Endothelial cell of umbilical vein (primary cell): ENCODE data around the gene NFU1. TPM values are rescaled to one million over a fixed set of nuclear protein-coding genes. Genes with fewer than 3 reads are reported as not detected.

ENCODE experiments used
- BruUV-seq: library from RNA; stranded (reverse); fragments of 400-500 nt; replicated peaks from 2 replicates; lab custom pipeline; 2021; lab: Mats Ljungman, UMichigan
- CTCF ChIA-PET: fragments of 300-600, 350-600 bp; sonication (Branson Sonifier 250); formaldehyde crosslinking; loops from one replicate; lab custom pipeline; 2021; ENCODE audit warnings: antibody characterized with exemption, inconsistent platforms; lab: Charles Lee
- POLR2A ChIA-PET: fragments of 300-600, 350-600 bp; sonication (Branson Sonifier 250); formaldehyde crosslinking; loops from one replicate; lab custom pipeline; 2021; ENCODE audit warnings: antibody characterized with exemption, inconsistent platforms; lab: Charles Lee
- DNase-seq: peaks from one replicate; pipeline ENCODE4 v3.0.0-alpha.2; 2011; ENCODE audit warnings: low read depth, low spot score
- FAIRE-seq: peaks from 2 replicates; lab custom pipeline; 2011; peaks lifted over from hg19 to GRCh38; lab: Jason Lieb, UNC
- H2AFZ ChIP-seq: 2 replicates; pipeline ENCODE4 v1.6.0; 2012; ENCODE audit warnings: low read depth, low read length, control low read depth, inconsistent platforms
- H3K27ac ChIP-seq: 2 replicates; pipeline ENCODE4 v1.5.1; 2011; ENCODE audit warnings: low read depth, mild to moderate bottlenecking, control low read depth, low read length, moderate library complexity; ENCODE audit not compliant: insufficient read depth
- H3K27me3 ChIP-seq, 2 experiments: 2 replicates each; pipeline versions ENCODE4 v1.6.0 to v1.6.1; 2011; ENCODE audit warnings: low read length in 2 of 2, mixed read lengths in 1 of 2; ENCODE audit not compliant: control insufficient read depth in 2 of 2, insufficient read depth in 2 of 2
- H3K36me3 ChIP-seq, 2 experiments: 2 replicates in 1 of 2; 3 replicates in 1 of 2; pipeline ENCODE4 v1.5.1; 2011; ENCODE audit warnings: low read length in 2 of 2, mild to moderate bottlenecking in 1 of 2, moderate library complexity in 1 of 2; ENCODE audit not compliant: control insufficient read depth in 2 of 2, insufficient read depth in 2 of 2; ENCODE audit errors: extremely low read depth in 1 of 2
- H3K4me1 ChIP-seq: 3 replicates; pipeline ENCODE4 v1.5.1; 2011; ENCODE audit warnings: mild to moderate bottlenecking, low read length; ENCODE audit not compliant: control insufficient read depth, insufficient read depth; ENCODE audit errors: extremely low read depth
- H3K4me2 ChIP-seq: 2 replicates; pipeline ENCODE4 v1.6.1; 2011; ENCODE audit warnings: low read length, control low read depth, mixed read lengths; ENCODE audit not compliant: insufficient read depth
- H3K4me3 ChIP-seq, 3 experiments: fragments of 200-600 bp in 1 of 3; sonication (generic), shearing (Covaris generic) in 1 of 3; replicated peaks in 1 of 3; 2 replicates each; pipeline ENCODE4 v1.5.1; 2011 to 2016; ENCODE audit warnings: control low read depth in 3 of 3, low read length in 3 of 3, mild to moderate bottlenecking in 2 of 3, inconsistent platforms in 1 of 3, low read depth in 1 of 3, moderate library complexity in 1 of 3; ENCODE audit not compliant: insufficient read depth in 1 of 3
- H3K79me2 ChIP-seq: 2 replicates; pipeline ENCODE4 v1.6.0; 2012; ENCODE audit warnings: low read length, inconsistent platforms; ENCODE audit not compliant: control insufficient read depth, insufficient read depth
- H3K9ac ChIP-seq: replicated peaks from 2 replicates; pipeline ENCODE3; 2011; ENCODE audit warnings: low read length, control low read depth; ENCODE audit not compliant: insufficient read depth; ENCODE audit errors: extremely low read depth
- H3K9me1 ChIP-seq: replicated peaks from 3 replicates; pipeline ENCODE4 v1.6.0; 2011; ENCODE audit warnings: mild to moderate bottlenecking, low read length; ENCODE audit not compliant: control insufficient read depth, insufficient read depth; ENCODE audit errors: extremely low read depth
- H3K9me3 ChIP-seq: replicated peaks from 2 replicates; pipeline ENCODE4 v1.5.1; 2012; ENCODE audit warnings: low read length, inconsistent platforms; ENCODE audit not compliant: control insufficient read depth, insufficient read depth
- H4K20me1 ChIP-seq: replicated peaks from 2 replicates; pipeline ENCODE3; 2011; ENCODE audit warnings: mild to moderate bottlenecking, low read length; ENCODE audit not compliant: control insufficient read depth, insufficient read depth; ENCODE audit errors: extremely low read depth
- CTCF ChIP-seq, 2 donors: IDR thresholded peaks; 1 replicate in 1 of 2; 2 replicates in 1 of 2; pipeline ENCODE4 v1.5.1; 2011; ENCODE audit warnings: low read length in 2 of 2, mild to moderate bottlenecking in 2 of 2, moderate library complexity in 2 of 2, control low read depth in 1 of 2, inconsistent platforms in 1 of 2, low read depth in 1 of 2; ENCODE audit not compliant: insufficient read depth in 1 of 2; ENCODE audit errors: extremely low read depth in 1 of 2
- EZH2 ChIP-seq: IDR thresholded peaks from 2 replicates; pipeline ENCODE4 v1.6.1; 2012; ENCODE audit warnings: borderline replicate concordance, low read depth, mild to moderate bottlenecking, moderate library complexity, low read length, inconsistent platforms; ENCODE audit not compliant: severe bottlenecking
- FOS ChIP-seq: IDR thresholded peaks from 2 replicates; pipeline ENCODE4 v1.6.1; 2011; ENCODE audit warnings: mild to moderate bottlenecking, low read length, moderate library complexity, borderline replicate concordance; ENCODE audit not compliant: insufficient read depth
- GATA2 ChIP-seq: IDR thresholded peaks from 2 replicates; pipeline ENCODE4 v1.7.0; 2011; ENCODE audit warnings: low read depth, mild to moderate bottlenecking, moderate library complexity, mixed read lengths, low read length; ENCODE audit not compliant: insufficient read length, insufficient read depth
- JUN ChIP-seq: IDR thresholded peaks from 2 replicates; pipeline ENCODE4 v1.6.1; 2011; ENCODE audit warnings: borderline replicate concordance, low read depth; ENCODE audit not compliant: insufficient read length, insufficient read depth
- MAX ChIP-seq: IDR thresholded peaks from 2 replicates; pipeline ENCODE4 v1.6.1; 2011; ENCODE audit not compliant: insufficient read depth, insufficient read length
- MYC ChIP-seq: IDR thresholded peaks from one replicate; pipeline ENCODE4 v1.6.1; 2011; ENCODE audit warnings: mild to moderate bottlenecking, low read depth, low read length
- POLR2A ChIP-seq: IDR thresholded peaks from 2 replicates; pipeline ENCODE4 v1.6.1; 2012; ENCODE audit warnings: low read depth, mild to moderate bottlenecking, control low read depth, low read length
- POLR2AphosphoS5 ChIP-seq: IDR thresholded peaks from 2 replicates; pipeline ENCODE4 v1.6.1; 2012; ENCODE audit warnings: low read depth, mild to moderate bottlenecking, control low read depth, low read length, moderate library complexity; ENCODE audit not compliant: insufficient read depth
- dilution Hi-C: fragments of 300-500 bp; cut with MboI; formaldehyde crosslinking; loops from one replicate; pipeline ENCODE4 v1.15.0; 2019; ENCODE audit warnings: low sequenced_read_pairs; ENCODE audit not compliant: extremely low pct_ligation_motif_present
- intact Hi-C: fragments of 100-400 bp; cut with micrococcal nuclease; formaldehyde crosslinking; loops from one replicate; pipeline ENCODE4 v1.10.0; 2022
- polyA plus RNA-seq, 4 experiments: library from polyadenylated mRNA; depleted of rRNA in 3 of 4; stranded (reverse) in 3 of 4; unstranded in 1 of 4; fragments of >200 nt; gene quantifications; 2 replicates each; pipeline versions ENCODE4 v1.2.1 to v1.2.3, GENCODE V29; 2011 to 2012; ENCODE audit warnings: missing spikeins in 1 of 4
- total RNA-seq: library from RNA; stranded (reverse); gene quantifications from 2 replicates; pipeline ENCODE4 v1.2.3, GENCODE V29; 2021

The NFU1 gene
- total and polyA plus RNA-seq, 2 donors (not counting 3 experiments of a cell fraction or from before 2014, with no cell fraction given), result 19.6 to 49.7 TPM

GRCh38 chr2:69390471-69390870, 46.8 kb downstream of the NFU1 start:
- intact Hi-C loops (no loop called here), dilution Hi-C loops (no loop called here)
- H3K9ac ChIP-seq, result no peak overlapping the region
- no peaks in the 10 kb centered on the region for H3K27me3 ChIP-seq
- TF ChIP-seq POLR2AphosphoS5, result no peak
- POLR2A ChIA-PET, result no interaction called here
- H3K4me3 ChIP-seq, result no peak overlapping the region
- CTCF ChIA-PET, result interaction anchor here (0.7 to 3.1 kb wide), 7 partner anchors 12 to 47 kb away, joined by 3 to 16 read pairs (median 3); partner anchors contain the start of gene NFU1
- peaks cover 14% of the 10 kb centered on the region for H3K79me2 ChIP-seq
- no peak overlapping the region for H3K4me2 ChIP-seq
- BruUV-seq, result no TSS peak
- no peaks in the 10 kb centered on the region for H4K20me1 ChIP-seq
- H2AFZ ChIP-seq, result no peak overlapping the region
- no peaks in the 10 kb centered on the region for H3K9me1 ChIP-seq
- H3K36me3 ChIP-seq, result peaks cover 0 to 3% of the 10 kb centered on the region in 2 experiments
- H3K4me1 ChIP-seq, result peaks cover 10% of the 10 kb centered on the region
- H3K27ac ChIP-seq, result no peak overlapping the region
- FAIRE-seq, result no peak
- H3K9me3 ChIP-seq, result no peaks in the 10 kb centered on the region
- no peak for DNase-seq

GRCh38 chr2:69390001-69390400, 47.2 kb downstream of the NFU1 start:
- Histone ChIP-seq H2AFZ (no peak overlapping the region), H3K4me3 (no peak overlapping the region), H3K9me1 (no peaks in the 10 kb centered on the region), H3K4me2 (no peak overlapping the region), H4K20me1 (no peaks in the 10 kb centered on the region), H3K79me2 (peaks cover 19% of the 10 kb centered on the region), H3K4me1 (peaks cover 14% of the 10 kb centered on the region), H3K27me3 (no peaks in the 10 kb centered on the region), H3K36me3 (peaks cover 0 to 1% of the 10 kb centered on the region in 2 experiments), H3K9ac (no peak overlapping the region), H3K27ac (no peak overlapping the region), H3K9me3 (no peaks in the 10 kb centered on the region)
- FAIRE-seq (no peak), DNase-seq (no peak)
- dilution Hi-C loops (no loop called here), intact Hi-C loops (no loop called here)
- TF ChIP-seq EZH2 (no peak), FOS (no peak), GATA2 (no peak), POLR2A (no peak), MYC (no peak), MAX (no peak), POLR2AphosphoS5 (no peak), CTCF (IDR thresholded peaks at IDR 0.05; ENCODE audit: extremely low read depth in 1 of 2, insufficient read depth in 1 of 2, low read depth in 1 of 2, low read length in 2 of 2) (no peak), JUN (no peak)
- no TSS peak for BruUV-seq
- CTCF ChIA-PET, result interaction anchor here (0.7 to 3.1 kb wide), 5 partner anchors 12 to 43 kb away, joined by 3 to 16 read pairs (median 3); no protein-coding TSS in a partner anchor
- POLR2A ChIA-PET, result interaction anchor here (0.7 kb wide), 1 partner anchor 225 kb away, joined by 3 read pairs; no protein-coding TSS in a partner anchor
